Gastroesophageal sphincter (tissue), 4 donors: ENCODE measurements around the gene CR2. TPM values are rescaled to one million over a fixed set of nuclear protein-coding genes. Genes with fewer than 3 reads are reported as not detected.
"Not testable (repeated sequence)": the region's sequence is repeated elsewhere in the genome, so short reads cannot be mapped to it uniquely, and the experiment has no call there.

Source experiments
- ATAC-seq: fragments of 150-250 bp; one replicate; pipeline ENCODE4 v1.9.1; 2016; ENCODE audit warnings: mild to moderate bottlenecking, moderate library complexity
- H3K27ac ChIP-seq, 4 donors: fragments of 200-600 bp; sonication (generic) in 3 of 4; 1 replicate in 3 of 4; 2 replicates in 1 of 4; pipeline ENCODE4 v1.5.1; 2016 to 2019
- H3K27me3 ChIP-seq: fragments of 200-600 bp; sonication (generic); one replicate; pipeline ENCODE4 v1.5.1; 2019
- H3K36me3 ChIP-seq, 2 donors: fragments of 200-600 bp; sonication (generic); one replicate each; pipeline ENCODE4 v1.5.1; 2019; ENCODE audit warnings: control low read depth in 1 of 2
- H3K4me1 ChIP-seq, 3 donors: fragments of 200-600 bp; sonication (generic); 1 replicate in 2 of 3; 2 replicates in 1 of 3; pipeline ENCODE4 v1.5.1; 2016 to 2019; ENCODE audit warnings: control low read depth in 2 of 3
- H3K4me3 ChIP-seq, 2 donors: fragments of 200-600 bp; sonication (generic); one replicate each; pipeline ENCODE4 v1.5.1; 2019; ENCODE audit warnings: mild to moderate bottlenecking in 1 of 2, moderate library complexity in 1 of 2
- H3K9me3 ChIP-seq, 3 donors: fragments of 200-600 bp; sonication (generic); one replicate each; pipeline ENCODE4 v1.5.1; 2017 to 2019; ENCODE audit warnings: control low read depth in 2 of 3
- CTCF ChIP-seq, 4 experiments: fragments of 200-600 bp in 2 of 4; fragments of 450-650 bp in 2 of 4; sonication (generic) in 1 of 4; IDR thresholded peaks; one replicate each; pipeline ENCODE4 v1.5.1; 2017 to 2019; ENCODE audit warnings: antibody characterized with exemption in 4 of 4, mild to moderate bottlenecking in 2 of 4, moderate library complexity in 2 of 4
- EP300 ChIP-seq: sonication (generic); formaldehyde crosslinking; IDR thresholded peaks from one replicate; pipeline ENCODE4 v1.6.1; 2017; ENCODE audit warnings: antibody characterized with exemption, mild to moderate bottlenecking
- POLR2A ChIP-seq, 2 donors: fragments of 450-650 bp; IDR thresholded peaks; one replicate each; pipeline ENCODE4 v1.6.1; 2017; ENCODE audit warnings: antibody characterized with exemption in 2 of 2, mild to moderate bottlenecking in 2 of 2, moderate library complexity in 1 of 2
- POLR2AphosphoS5 ChIP-seq: sonication (generic); formaldehyde crosslinking; IDR thresholded peaks from one replicate; pipeline ENCODE4 v1.6.1; 2017; ENCODE audit warnings: antibody characterized with exemption
- WGBS, 2 donors: methylation state at CpG; one replicate each; pipeline ENCODE4 v1.1.5; 2018; ENCODE audit warnings: low coverage in 1 of 2; 5-methylcytosine and 5-hydroxymethylcytosine counted together
- total RNA-seq, 4 donors: library from RNA; depleted of rRNA; stranded (reverse); fragments of >200 nt; gene quantifications; one replicate each; pipeline ENCODE4 v1.1.0, GENCODE V29; 2016

Gene CR2
- total RNA-seq, 4 donors from 2014 or later = 0.13 to 1.0 TPM; not detected in 2

- no peak overlapping the region for H3K4me3 ChIP-seq
- peaks cover 9% of the 10 kb centered on the region for H3K27me3 ChIP-seq
- TF ChIP-seq CTCF (IDR thresholded peaks at IDR 0.05) (no peak), POLR2AphosphoS5 (no peak), EP300 (no peak), POLR2A (IDR thresholded peaks at IDR 0.05) (no peak)
- H3K4me1 ChIP-seq = no peaks in the 10 kb centered on the region
- no peak overlapping the region for H3K27ac ChIP-seq
- 43 to 63% methylated on average over 1 of the region's 1 CpG for WGBS, 2 donors
- H3K9me3 ChIP-seq = no peaks in the 10 kb centered on the region
- H3K36me3 ChIP-seq = no peaks in the 10 kb centered on the region
- no peak for ATAC-seq
Observed at GRCh38 chr1:207510444-207510843, 56.3 kb downstream of the CR2 start.

- no peak overlapping the region for H3K4me3 ChIP-seq
- H3K27ac ChIP-seq = no peak overlapping the region
- ATAC-seq = no peak
- TF ChIP-seq POLR2AphosphoS5 = no peak
- WGBS, 2 donors = 86 to 87% methylated on average over 13 of the region's 13 CpGs
- no peaks in the 10 kb centered on the region for H3K4me1 ChIP-seq
- H3K27me3 ChIP-seq = peaks cover 2% of the 10 kb centered on the region
- H3K36me3 ChIP-seq = no peaks in the 10 kb centered on the region
- H3K9me3 ChIP-seq = no peaks in the 10 kb centered on the region
Observed at GRCh38 chr1:207514890-207515289, 60.8 kb downstream of the CR2 start.

- no peaks in the 10 kb centered on the region for H3K4me1 ChIP-seq
- no peak for TF ChIP-seq POLR2AphosphoS5
- no peak for TF ChIP-seq POLR2A (IDR thresholded peaks at IDR 0.05)
- no peak for TF ChIP-seq EP300
- TF ChIP-seq CTCF (IDR thresholded peaks at IDR 0.05) = no peak
- H3K27ac ChIP-seq = no peak overlapping the region
- no peak for ATAC-seq
- no peaks in the 10 kb centered on the region for H3K27me3 ChIP-seq
- H3K4me3 ChIP-seq = no peak overlapping the region
- H3K9me3 ChIP-seq = no peaks in the 10 kb centered on the region
- H3K36me3 ChIP-seq = no peaks in the 10 kb centered on the region
Observed at GRCh38 chr1:207516729-207517128, 62.6 kb downstream of the CR2 start.

- Histone ChIP-seq H3K27me3 (no peaks in the 10 kb centered on the region), H3K27ac (no peak overlapping the region), H3K4me1 (no peaks in the 10 kb centered on the region), H3K9me3 (no peaks in the 10 kb centered on the region), H3K36me3 (no peaks in the 10 kb centered on the region), H3K4me3 (no peak overlapping the region)
- no peak for ATAC-seq
- WGBS, 2 donors = 47 to 53% methylated on average over 2 to 4 of the region's 4 CpGs
- TF ChIP-seq POLR2AphosphoS5 (no peak), CTCF (IDR thresholded peaks at IDR 0.05) (no peak), EP300 (no peak), POLR2A (IDR thresholded peaks at IDR 0.05) (no peak)
Observed at GRCh38 chr1:207518608-207519236, 64.6 kb downstream of the CR2 start.

- Histone ChIP-seq H3K4me1 (no peaks in the 10 kb centered on the region), H3K4me3 (no peak overlapping the region), H3K9me3 (no peaks in the 10 kb centered on the region), H3K36me3 (no peaks in the 10 kb centered on the region), H3K27ac (no peak overlapping the region), H3K27me3 (no peaks in the 10 kb centered on the region)
- 69 to 77% methylated on average over 21 to 23 of the region's 23 CpGs for WGBS, 2 donors
- ATAC-seq = no peak
- TF ChIP-seq POLR2AphosphoS5 = no peak
- no peak for TF ChIP-seq CTCF (IDR thresholded peaks at IDR 0.05)
- TF ChIP-seq POLR2A (IDR thresholded peaks at IDR 0.05) = no peak
- no peak for TF ChIP-seq EP300
Observed at GRCh38 chr1:207519505-207520399, 65.6 kb downstream of the CR2 start.

GRCh38 chr1:207520400-207521345 is 66.5 kb downstream of the CR2 start:
- not testable (repeated sequence) for H3K9me3 ChIP-seq, H3K4me1 ChIP-seq, H3K36me3 ChIP-seq, ATAC-seq, H3K27ac ChIP-seq, H3K27me3 ChIP-seq, H3K4me3 ChIP-seq
- 81 to 82% methylated on average over 6 to 10 of the region's 10 CpGs for WGBS, 2 donors

- not testable (repeated sequence) for H3K9me3 ChIP-seq, H3K4me3 ChIP-seq, H3K27ac ChIP-seq, ATAC-seq, H3K4me1 ChIP-seq, H3K36me3 ChIP-seq, H3K27me3 ChIP-seq
- WGBS, 2 donors = 20% methylated on average over 1 of the region's 3 CpGs; no CpG with 5 or more reads in 1 of the 2 donors
Observed at GRCh38 chr1:207525239-207525638, 71.1 kb downstream of the CR2 start.

GRCh38 chr1:207528401-207528800 is 74.3 kb downstream of the CR2 start:
- not testable (repeated sequence) for H3K4me3 ChIP-seq, ATAC-seq, H3K27me3 ChIP-seq

More at GRCh38 chr1:207528401-207528800, 74.3 kb downstream of the CR2 start:
- not testable (repeated sequence) for H3K9me3 ChIP-seq, H3K27ac ChIP-seq, H3K36me3 ChIP-seq, H3K4me1 ChIP-seq
- WGBS, 2 donors = no CpG with 5 or more reads among the region's 1 CpG
